Loucy (cell line): ENCODE measurements around the gene PLA2G12A.

Source experiments
- EZH2phosphoT487 ChIP-seq: fragments of 200-600 bp; IDR thresholded peaks from 2 replicates; pipeline ENCODE4 v1.6.1; 2018; ENCODE audit warnings: antibody characterized with exemption, mild to moderate bottlenecking, moderate library complexity, borderline replicate concordance
- TF ChIP-seq, protein P1 (sequence below): fragments of 200-600 bp; sonication (generic); conservative IDR thresholded peaks from 2 replicates; pipeline ENCODE4 v1.5.1; 2014; ENCODE audit warnings: mild to moderate bottlenecking, antibody characterized with exemption, low read length

DNA sequence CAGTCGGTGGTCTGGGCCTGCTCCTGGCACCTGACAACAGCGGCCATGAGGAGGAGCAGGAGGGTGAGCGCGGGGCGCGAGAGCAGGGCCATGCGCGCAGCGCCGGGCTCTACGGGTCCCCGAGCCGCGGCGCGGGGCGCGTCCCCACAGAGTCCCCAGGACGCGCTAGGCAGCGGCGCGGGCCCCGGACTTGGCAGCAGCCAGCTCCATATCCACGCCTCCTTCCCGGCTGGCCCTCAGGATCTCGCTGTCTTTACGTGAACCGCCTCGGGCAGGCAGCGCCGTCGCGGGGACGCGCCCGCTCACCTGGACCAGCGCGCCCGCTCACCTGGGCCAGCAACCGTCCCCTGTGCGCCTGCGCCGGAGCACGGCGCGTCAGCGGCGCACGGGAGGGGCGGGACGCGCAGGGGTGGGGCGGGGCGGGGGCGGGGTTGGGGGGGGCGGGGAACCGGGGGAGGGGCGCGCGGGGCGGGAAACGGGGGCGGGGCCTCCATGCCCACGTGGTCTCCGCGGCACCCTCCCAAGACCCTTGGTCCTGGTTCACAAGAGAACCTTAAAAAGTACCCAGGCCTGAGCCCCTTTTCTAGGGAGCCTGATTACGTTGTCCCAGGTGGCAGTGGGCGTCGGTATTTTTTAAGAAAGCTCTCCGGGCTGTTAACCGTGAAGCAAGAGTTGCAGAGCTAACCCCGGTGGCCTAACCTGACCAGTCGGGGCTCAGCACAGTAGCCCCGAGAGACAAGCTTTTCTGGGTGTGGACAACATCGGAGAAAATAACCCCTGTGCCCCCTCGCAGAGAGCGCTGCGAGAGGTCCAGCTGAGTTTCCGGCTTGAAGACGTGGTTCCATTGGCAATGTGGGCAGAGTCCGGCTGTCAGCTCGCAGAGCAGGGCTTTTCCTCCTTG, at the start of gene PLA2G12A:
- TF ChIP-seq, protein P1, sequence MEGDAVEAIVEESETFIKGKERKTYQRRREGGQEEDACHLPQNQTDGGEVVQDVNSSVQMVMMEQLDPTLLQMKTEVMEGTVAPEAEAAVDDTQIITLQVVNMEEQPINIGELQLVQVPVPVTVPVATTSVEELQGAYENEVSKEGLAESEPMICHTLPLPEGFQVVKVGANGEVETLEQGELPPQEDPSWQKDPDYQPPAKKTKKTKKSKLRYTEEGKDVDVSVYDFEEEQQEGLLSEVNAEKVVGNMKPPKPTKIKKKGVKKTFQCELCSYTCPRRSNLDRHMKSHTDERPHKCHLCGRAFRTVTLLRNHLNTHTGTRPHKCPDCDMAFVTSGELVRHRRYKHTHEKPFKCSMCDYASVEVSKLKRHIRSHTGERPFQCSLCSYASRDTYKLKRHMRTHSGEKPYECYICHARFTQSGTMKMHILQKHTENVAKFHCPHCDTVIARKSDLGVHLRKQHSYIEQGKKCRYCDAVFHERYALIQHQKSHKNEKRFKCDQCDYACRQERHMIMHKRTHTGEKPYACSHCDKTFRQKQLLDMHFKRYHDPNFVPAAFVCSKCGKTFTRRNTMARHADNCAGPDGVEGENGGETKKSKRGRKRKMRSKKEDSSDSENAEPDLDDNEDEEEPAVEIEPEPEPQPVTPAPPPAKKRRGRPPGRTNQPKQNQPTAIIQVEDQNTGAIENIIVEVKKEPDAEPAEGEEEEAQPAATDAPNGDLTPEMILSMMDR, result no peak
- TF ChIP-seq EZH2phosphoT487, result no peak
